ENCODE data around the gene SMC6. TPM values are rescaled to one million over a fixed set of nuclear protein-coding genes. Genes with fewer than 3 reads are reported as not detected.

SMC6 gene
- polyA plus RNA-seq, 1 donor from 2014 or later = 20.1 TPM

DNA sequence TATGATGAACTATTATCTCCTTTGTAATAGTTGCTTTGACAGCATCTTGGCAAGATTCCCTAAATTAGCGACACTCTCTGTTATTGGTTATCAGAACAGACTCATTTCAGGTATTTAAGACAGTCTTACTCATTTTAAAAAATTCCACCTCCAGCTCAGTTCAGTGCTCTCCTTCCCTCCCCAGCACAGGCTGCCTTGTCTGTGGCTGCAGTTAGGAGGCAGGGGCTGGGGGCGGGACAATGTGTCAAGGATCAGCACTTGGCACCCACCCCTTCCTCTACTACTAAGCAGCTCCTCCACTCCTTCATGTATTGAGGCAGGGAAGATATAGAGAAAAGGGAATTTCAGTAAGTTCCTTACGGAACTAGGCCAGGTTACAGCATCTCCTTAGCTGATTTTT lies 128.2 kb downstream of the SMC6 start:
- Histone ChIP-seq H2AFZ (ENCODE audit: low read depth, low read length) (no peak overlapping the region), H3K9me3 (ENCODE audit: low read length) (no peaks in the 10 kb centered on the region), H3K79me2 (replicated peaks; ENCODE audit: insufficient read depth, low read length) (no peaks in the 10 kb centered on the region), H3K9ac (ENCODE audit: low read length) (no peak overlapping the region), H3K27ac (ENCODE audit: low read length) (no peak overlapping the region), H3F3A (ENCODE audit: insufficient read depth, low read length, poor library complexity, severe bottlenecking) (no peaks in the 10 kb centered on the region), H3K27me3 (ENCODE audit: insufficient read depth, low read depth, low read length) (no peaks in the 10 kb centered on the region), H3K4me2 (ENCODE audit: low read length) (no peak overlapping the region), H3K4me3 (ENCODE audit: low read length) (no peak overlapping the region), H3K36me3 (ENCODE audit: insufficient read depth, low read length) (no peaks in the 10 kb centered on the region), H4K20me1 (ENCODE audit: insufficient read depth) (no peaks in the 10 kb centered on the region), H3K9me2 (ENCODE audit: insufficient read depth, low read length) (no peaks in the 10 kb centered on the region)
- TF ChIP-seq SMC3 (conservative IDR thresholded peaks at IDR 0.05; ENCODE audit: poor library complexity) (no peak), TAF1 (IDR thresholded peaks at IDR 0.05; ENCODE audit: low read depth) (no peak), REST (IDR thresholded peaks at IDR 0.05; ENCODE audit: borderline replicate concordance) (no peak), EP300 (conservative IDR thresholded peaks at IDR 0.05; ENCODE audit: poor library complexity, severe bottlenecking) (no peak), POLR2AphosphoS5 (IDR thresholded peaks at IDR 0.05) (no peak)
- TF ChIP-seq, protein P1, sequence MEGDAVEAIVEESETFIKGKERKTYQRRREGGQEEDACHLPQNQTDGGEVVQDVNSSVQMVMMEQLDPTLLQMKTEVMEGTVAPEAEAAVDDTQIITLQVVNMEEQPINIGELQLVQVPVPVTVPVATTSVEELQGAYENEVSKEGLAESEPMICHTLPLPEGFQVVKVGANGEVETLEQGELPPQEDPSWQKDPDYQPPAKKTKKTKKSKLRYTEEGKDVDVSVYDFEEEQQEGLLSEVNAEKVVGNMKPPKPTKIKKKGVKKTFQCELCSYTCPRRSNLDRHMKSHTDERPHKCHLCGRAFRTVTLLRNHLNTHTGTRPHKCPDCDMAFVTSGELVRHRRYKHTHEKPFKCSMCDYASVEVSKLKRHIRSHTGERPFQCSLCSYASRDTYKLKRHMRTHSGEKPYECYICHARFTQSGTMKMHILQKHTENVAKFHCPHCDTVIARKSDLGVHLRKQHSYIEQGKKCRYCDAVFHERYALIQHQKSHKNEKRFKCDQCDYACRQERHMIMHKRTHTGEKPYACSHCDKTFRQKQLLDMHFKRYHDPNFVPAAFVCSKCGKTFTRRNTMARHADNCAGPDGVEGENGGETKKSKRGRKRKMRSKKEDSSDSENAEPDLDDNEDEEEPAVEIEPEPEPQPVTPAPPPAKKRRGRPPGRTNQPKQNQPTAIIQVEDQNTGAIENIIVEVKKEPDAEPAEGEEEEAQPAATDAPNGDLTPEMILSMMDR (IDR thresholded peaks at IDR 0.05; ENCODE audit: poor library complexity, severe bottlenecking) = no peak

DNA sequence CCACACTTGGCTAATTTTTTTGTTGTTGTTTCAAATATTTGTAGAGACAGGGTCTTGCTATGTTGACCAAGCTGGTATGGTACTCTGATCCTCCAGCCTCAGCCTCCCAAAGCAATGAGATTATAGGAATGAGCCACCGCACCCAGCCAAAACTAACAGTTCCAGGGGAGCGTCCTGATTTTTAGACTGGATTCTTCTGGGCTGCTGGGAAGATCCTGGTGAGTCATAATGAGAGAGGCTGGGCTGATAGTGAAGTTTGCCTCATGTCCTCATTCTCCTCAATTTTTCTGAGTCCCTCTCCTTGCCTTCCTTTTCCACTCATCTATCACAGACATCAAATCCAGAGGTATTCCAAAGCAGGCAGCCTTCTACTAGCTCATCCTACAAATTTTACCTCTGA lies 131.8 kb downstream of the SMC6 start:
- Histone ChIP-seq H3K9ac (ENCODE audit: low read length) (no peak overlapping the region), H3K9me2 (ENCODE audit: insufficient read depth, low read length) (no peaks in the 10 kb centered on the region), H3K9me3 (ENCODE audit: low read length) (no peaks in the 10 kb centered on the region), H3K4me3 (ENCODE audit: low read length) (no peak overlapping the region), H3K79me2 (replicated peaks; ENCODE audit: insufficient read depth, low read length) (no peaks in the 10 kb centered on the region), H3K27ac (ENCODE audit: low read length) (no peak overlapping the region), H3K36me3 (ENCODE audit: insufficient read depth, low read length) (no peaks in the 10 kb centered on the region), H3F3A (ENCODE audit: insufficient read depth, low read length, poor library complexity, severe bottlenecking) (no peaks in the 10 kb centered on the region), H3K4me2 (ENCODE audit: low read length) (no peak overlapping the region), H4K20me1 (ENCODE audit: insufficient read depth) (no peaks in the 10 kb centered on the region), H2AFZ (ENCODE audit: low read depth, low read length) (no peak overlapping the region), H3K27me3 (ENCODE audit: insufficient read depth, low read depth, low read length) (no peaks in the 10 kb centered on the region)
- no peak for TF ChIP-seq TAF1 (IDR thresholded peaks at IDR 0.05; ENCODE audit: low read depth)
- no peak for TF ChIP-seq POLR2AphosphoS5 (IDR thresholded peaks at IDR 0.05)
- TF ChIP-seq RAD21 (conservative IDR thresholded peaks at IDR 0.05) = no peak
- no peak for TF ChIP-seq EZH2 (IDR thresholded peaks at IDR 0.05; ENCODE audit: borderline replicate concordance, insufficient read depth, low read length, poor library complexity, severe bottlenecking)
- TF ChIP-seq REST (IDR thresholded peaks at IDR 0.05; ENCODE audit: borderline replicate concordance) = no peak
- TF ChIP-seq MXI1 (conservative IDR thresholded peaks at IDR 0.05; ENCODE audit: poor library complexity, severe bottlenecking) = no peak
- no peak for TF ChIP-seq SMC3 (conservative IDR thresholded peaks at IDR 0.05; ENCODE audit: poor library complexity)
- no peak for TF ChIP-seq EP300 (conservative IDR thresholded peaks at IDR 0.05; ENCODE audit: poor library complexity, severe bottlenecking)
- TF ChIP-seq, protein P1 (IDR thresholded peaks at IDR 0.05; ENCODE audit: poor library complexity, severe bottlenecking) = no peak

Measured in neural cell (in vitro differentiated cells).